Transverse colon (tissue), 4 donors: ENCODE measurements around the gene CAMK2D. TPM values are rescaled to one million over a fixed set of nuclear protein-coding genes. Genes with fewer than 3 reads are reported as not detected.
"Not testable (repeated sequence)": the region's sequence is repeated elsewhere in the genome, so short reads cannot be mapped to it uniquely, and the experiment has no call there.

Source experiments
- DNase-seq: peaks from one replicate; pipeline ENCODE4 v3.0.0-alpha.2; 2019
- H3K27ac ChIP-seq, 4 donors: fragments of 200-600 bp; sonication (generic); 2 replicates each; pipeline ENCODE4 v1.5.1; 2016 to 2018; ENCODE audit warnings: inconsistent platforms in 4 of 4
- H3K27me3 ChIP-seq: fragments of 200-600 bp; sonication (generic); 2 replicates; pipeline ENCODE4 v1.5.1; 2017; ENCODE audit warnings: inconsistent platforms
- H3K36me3 ChIP-seq, 4 donors: fragments of 200-600 bp; sonication (generic); 2 replicates each; pipeline ENCODE4 v1.5.1; 2017 to 2019; ENCODE audit warnings: inconsistent platforms in 4 of 4
- H3K4me1 ChIP-seq, 4 donors: fragments of 200-600 bp; sonication (generic); 2 replicates each; pipeline ENCODE4 v1.5.1; 2017 to 2020; ENCODE audit warnings: inconsistent platforms in 4 of 4
- H3K4me3 ChIP-seq, 4 donors: fragments of 200-600 bp; sonication (generic); 1 replicate in 1 of 4; 2 replicates in 3 of 4; pipeline versions ENCODE4 v1.5.1 to v1.6.1; 2017 to 2019; ENCODE audit warnings: inconsistent platforms in 4 of 4
- H3K9me3 ChIP-seq, 2 donors: fragments of 200-600 bp; sonication (generic); 2 replicates each; pipeline ENCODE4 v1.5.1; 2017 to 2019; ENCODE audit warnings: inconsistent platforms in 2 of 2
- CTCF ChIP-seq, 5 experiments: fragments of 200-600 bp in 3 of 5; fragments of 450-650 bp in 2 of 5; sonication (generic) in 3 of 5; IDR thresholded peaks; 1 replicate in 2 of 5; 2 replicates in 3 of 5; pipeline ENCODE4 v1.5.1; 2016 to 2017; ENCODE audit warnings: antibody characterized with exemption in 5 of 5, inconsistent platforms in 3 of 5, mild to moderate bottlenecking in 2 of 5, moderate library complexity in 1 of 5
- EP300 ChIP-seq: sonication (generic); formaldehyde crosslinking; IDR thresholded peaks from one replicate; pipeline ENCODE4 v1.6.1; 2017; ENCODE audit warnings: antibody characterized with exemption, low read depth
- POLR2A ChIP-seq: fragments of 450-650 bp; IDR thresholded peaks from one replicate; pipeline ENCODE4 v1.6.1; 2016; ENCODE audit warnings: antibody characterized with exemption, mild to moderate bottlenecking, moderate library complexity
- POLR2AphosphoS5 ChIP-seq, 3 donors: sonication (generic); formaldehyde crosslinking; IDR thresholded peaks; one replicate each; pipeline ENCODE4 v1.6.1; 2016; ENCODE audit warnings: antibody characterized with exemption in 3 of 3
- WGBS, 2 donors: methylation state at CpG; one replicate each; pipeline ENCODE4 v1.1.5; 2018; ENCODE audit warnings: low coverage in 1 of 2; 5-methylcytosine and 5-hydroxymethylcytosine counted together
- in situ Hi-C, 4 donors: fragments of 200-750 bp; cut with MboI; loops; one replicate each; pipeline versions ENCODE4 v1.15.0 to v1.15.1; 2017; ENCODE audit warnings: low sequenced_read_pairs in 3 of 4, low pct_ligation_motif_present in 1 of 4, low pct_unique_long_range_greater_than_20kb in 1 of 4
- intact Hi-C: fragments of 100-400 bp; cut with DNase I; formaldehyde crosslinking; loops from one replicate; pipeline ENCODE4 v1.15.1; 2023; ENCODE audit warnings: low total_unique reads
- total RNA-seq, 4 donors: library from RNA; depleted of rRNA; stranded (reverse); fragments of >200 nt; gene quantifications; one replicate each; pipeline ENCODE4 v1.1.0, GENCODE V29; 2016

CAMK2D gene
- total RNA-seq, 4 donors from 2014 or later, result 54.5 to 107 (median 84.7) TPM

GRCh38 chr4:113801882-113802281 lies 40.3 kb upstream of the CAMK2D start:
- no peak for TF ChIP-seq EP300
- no peak for TF ChIP-seq POLR2AphosphoS5 (IDR thresholded peaks at IDR 0.05)
- no peak for TF ChIP-seq CTCF (IDR thresholded peaks at IDR 0.05)
- no peak for TF ChIP-seq POLR2A
- in situ Hi-C loops, result no loop called here
- DNase-seq, result no peak
- no peak overlapping the region for H3K4me3 ChIP-seq
- no peaks in the 10 kb centered on the region for H3K27me3 ChIP-seq
- no peaks in the 10 kb centered on the region for H3K36me3 ChIP-seq
- H3K27ac ChIP-seq, result no peak overlapping the region
- H3K9me3 ChIP-seq, result no peaks in the 10 kb centered on the region
- intact Hi-C loops, result no loop called here
- H3K4me1 ChIP-seq, result no peaks in the 10 kb centered on the region

- H3K4me1 ChIP-seq, H3K27ac ChIP-seq, DNase-seq, H3K36me3 ChIP-seq, H3K27me3 ChIP-seq, H3K4me3 ChIP-seq, H3K9me3 ChIP-seq, intact Hi-C loops: not testable (repeated sequence)
- in situ Hi-C loops, result loop anchor here in 3 of 4 donors (25.0 kb wide), 3 partner anchors 266 to 591 kb away; no protein-coding TSS in a partner anchor
- 95% methylated on average over 20 of the region's 24 CpGs; no CpG with 5 or more reads in 1 of the 2 donors for WGBS, 2 donors
These were observed 34.8 kb upstream of the CAMK2D start for GRCh38 chr4:113796381-113796780.

- Histone ChIP-seq H3K9me3 (no peaks in the 10 kb centered on the region), H3K27me3 (no peaks in the 10 kb centered on the region), H3K4me1 (no peaks in the 10 kb centered on the region), H3K4me3 (no peak overlapping the region), H3K36me3 (no peaks in the 10 kb centered on the region), H3K27ac (no peak overlapping the region)
- 59 to 62% methylated on average over 1 of the region's 1 CpG for WGBS, 2 donors
- no peak for DNase-seq
- intact Hi-C loops (no loop called here), in situ Hi-C loops (loop anchor here in 3 of 4 donors (25.0 kb wide), 3 partner anchors 272 to 597 kb away; no protein-coding TSS in a partner anchor)
- TF ChIP-seq POLR2A, result no peak
- no peak for TF ChIP-seq CTCF (IDR thresholded peaks at IDR 0.05)
- no peak for TF ChIP-seq POLR2AphosphoS5 (IDR thresholded peaks at IDR 0.05)
- no peak for TF ChIP-seq EP300
These were observed 28.9 kb upstream of the CAMK2D start for GRCh38 chr4:113790478-113790877.

- H3K27me3 ChIP-seq, result no peaks in the 10 kb centered on the region
- H3K36me3 ChIP-seq, result no peaks in the 10 kb centered on the region
- H3K4me1 ChIP-seq, result peaks cover 0 to 4% (median 0%) of the 10 kb centered on the region in 4 donors
- no peak overlapping the region for H3K27ac ChIP-seq
- H3K4me3 ChIP-seq, result no peak overlapping the region
- TF ChIP-seq POLR2A (no peak), EP300 (no peak), POLR2AphosphoS5 (IDR thresholded peaks at IDR 0.05) (no peak), CTCF (IDR thresholded peaks at IDR 0.05) (no peak)
- no peak for DNase-seq
- in situ Hi-C loops (loop anchor here in 3 of 4 donors (25.0 kb wide), 3 partner anchors 273 to 598 kb away; no protein-coding TSS in a partner anchor), intact Hi-C loops (no loop called here)
- H3K9me3 ChIP-seq, result no peaks in the 10 kb centered on the region
These were observed 27.4 kb upstream of the CAMK2D start for GRCh38 chr4:113788888-113789287.

GRCh38 chr4:113785781-113786180 lies 24.2 kb upstream of the CAMK2D start:
- intact Hi-C loops, result no loop called here
- H3K4me3 ChIP-seq, result no peak overlapping the region
- peaks cover 0 to 4% (median 0%) of the 10 kb centered on the region in 4 donors for H3K4me1 ChIP-seq
- H3K27me3 ChIP-seq, result no peaks in the 10 kb centered on the region
- no peak overlapping the region for H3K27ac ChIP-seq
- no peaks in the 10 kb centered on the region for H3K36me3 ChIP-seq
- no peaks in the 10 kb centered on the region for H3K9me3 ChIP-seq
- TF ChIP-seq POLR2A (no peak), POLR2AphosphoS5 (IDR thresholded peaks at IDR 0.05) (no peak), CTCF (IDR thresholded peaks at IDR 0.05) (no peak), EP300 (no peak)
- DNase-seq, result no peak
- WGBS, 2 donors, result 89 to 100% methylated on average over 1 to 2 of the region's 2 CpGs
- in situ Hi-C loops, result loop anchor here in 3 of 4 donors (25.0 kb wide), 3 partner anchors 277 to 602 kb away; no protein-coding TSS in a partner anchor
